Body of pancreas (tissue), 4 donors: ENCODE results near the gene MKRN2.

ENCODE experiments used
- CTCF ChIP-seq, 7 experiments: fragments of 450-650 bp in 4 of 7; fragments of 200-600 bp in 3 of 7; sonication (generic) in 3 of 7; IDR thresholded peaks; one replicate each; pipeline ENCODE4 v1.5.1; 2016 to 2019; ENCODE audit warnings: antibody characterized with exemption in 7 of 7
- POLR2A ChIP-seq, 3 donors: fragments of 450-650 bp; IDR thresholded peaks; one replicate each; pipeline ENCODE4 v1.6.1; 2016; ENCODE audit warnings: antibody characterized with exemption in 3 of 3, mild to moderate bottlenecking in 2 of 3

DNA sequence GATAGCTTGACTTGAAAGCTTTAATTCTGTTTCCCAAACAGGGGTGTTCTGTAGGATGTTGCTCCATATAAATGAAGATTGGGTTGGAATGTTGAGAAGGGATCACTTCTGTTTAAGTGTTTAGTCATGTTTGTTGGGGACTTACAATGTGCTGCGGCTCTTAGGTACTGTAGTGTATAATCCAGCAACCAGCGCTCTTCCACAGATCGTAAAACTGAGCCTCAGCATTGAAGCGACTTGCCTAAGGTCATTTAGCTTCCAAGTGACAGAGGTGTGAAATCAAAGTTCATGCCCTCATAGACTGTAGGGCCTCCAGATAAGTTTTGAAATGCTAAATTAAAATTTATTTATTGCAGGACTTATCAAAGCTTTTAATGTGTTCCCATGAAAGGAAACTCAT, 1.8 kb downstream of the MKRN2 start:
- TF ChIP-seq CTCF (IDR thresholded peaks at IDR 0.05) (no peak), POLR2A (IDR thresholded peaks at IDR 0.05) (no peak)
